Endothelial cell of umbilical vein (primary cell): Measurements from ENCODE around the gene RND2. TPM values are rescaled to one million over a fixed set of nuclear protein-coding genes. Genes with fewer than 3 reads are reported as not detected.

Experiments used
- BruUV-seq: library from RNA; stranded (reverse); fragments of 400-500 nt; replicated peaks from 2 replicates; lab custom pipeline; 2021; lab: Mats Ljungman, UMichigan
- CTCF ChIA-PET: fragments of 300-600, 350-600 bp; sonication (Branson Sonifier 250); formaldehyde crosslinking; loops from one replicate; lab custom pipeline; 2021; ENCODE audit warnings: antibody characterized with exemption, inconsistent platforms; lab: Charles Lee
- POLR2A ChIA-PET: fragments of 300-600, 350-600 bp; sonication (Branson Sonifier 250); formaldehyde crosslinking; loops from one replicate; lab custom pipeline; 2021; ENCODE audit warnings: antibody characterized with exemption, inconsistent platforms; lab: Charles Lee
- DNase-seq: peaks from one replicate; pipeline ENCODE4 v3.0.0-alpha.2; 2011; ENCODE audit warnings: low read depth, low spot score
- FAIRE-seq: peaks from 2 replicates; lab custom pipeline; 2011; peaks lifted over from hg19 to GRCh38; lab: Jason Lieb, UNC
- H2AFZ ChIP-seq: 2 replicates; pipeline ENCODE4 v1.6.0; 2012; ENCODE audit warnings: low read depth, low read length, control low read depth, inconsistent platforms
- H3K27ac ChIP-seq: 2 replicates; pipeline ENCODE4 v1.5.1; 2011; ENCODE audit warnings: low read depth, mild to moderate bottlenecking, control low read depth, low read length, moderate library complexity; ENCODE audit not compliant: insufficient read depth
- H3K27me3 ChIP-seq, 2 experiments: 2 replicates each; pipeline versions ENCODE4 v1.6.0 to v1.6.1; 2011; ENCODE audit warnings: low read length in 2 of 2, mixed read lengths in 1 of 2; ENCODE audit not compliant: control insufficient read depth in 2 of 2, insufficient read depth in 2 of 2
- H3K36me3 ChIP-seq, 2 experiments: 2 replicates in 1 of 2; 3 replicates in 1 of 2; pipeline ENCODE4 v1.5.1; 2011; ENCODE audit warnings: low read length in 2 of 2, mild to moderate bottlenecking in 1 of 2, moderate library complexity in 1 of 2; ENCODE audit not compliant: control insufficient read depth in 2 of 2, insufficient read depth in 2 of 2; ENCODE audit errors: extremely low read depth in 1 of 2
- H3K4me1 ChIP-seq: 3 replicates; pipeline ENCODE4 v1.5.1; 2011; ENCODE audit warnings: mild to moderate bottlenecking, low read length; ENCODE audit not compliant: control insufficient read depth, insufficient read depth; ENCODE audit errors: extremely low read depth
- H3K4me2 ChIP-seq: 2 replicates; pipeline ENCODE4 v1.6.1; 2011; ENCODE audit warnings: low read length, control low read depth, mixed read lengths; ENCODE audit not compliant: insufficient read depth
- H3K4me3 ChIP-seq, 3 experiments: fragments of 200-600 bp in 1 of 3; sonication (generic), shearing (Covaris generic) in 1 of 3; replicated peaks in 1 of 3; 2 replicates each; pipeline ENCODE4 v1.5.1; 2011 to 2016; ENCODE audit warnings: control low read depth in 3 of 3, low read length in 3 of 3, mild to moderate bottlenecking in 2 of 3, inconsistent platforms in 1 of 3, low read depth in 1 of 3, moderate library complexity in 1 of 3; ENCODE audit not compliant: insufficient read depth in 1 of 3
- H3K79me2 ChIP-seq: 2 replicates; pipeline ENCODE4 v1.6.0; 2012; ENCODE audit warnings: low read length, inconsistent platforms; ENCODE audit not compliant: control insufficient read depth, insufficient read depth
- H3K9ac ChIP-seq: replicated peaks from 2 replicates; pipeline ENCODE3; 2011; ENCODE audit warnings: low read length, control low read depth; ENCODE audit not compliant: insufficient read depth; ENCODE audit errors: extremely low read depth
- H3K9me1 ChIP-seq: replicated peaks from 3 replicates; pipeline ENCODE4 v1.6.0; 2011; ENCODE audit warnings: mild to moderate bottlenecking, low read length; ENCODE audit not compliant: control insufficient read depth, insufficient read depth; ENCODE audit errors: extremely low read depth
- H3K9me3 ChIP-seq: replicated peaks from 2 replicates; pipeline ENCODE4 v1.5.1; 2012; ENCODE audit warnings: low read length, inconsistent platforms; ENCODE audit not compliant: control insufficient read depth, insufficient read depth
- H4K20me1 ChIP-seq: replicated peaks from 2 replicates; pipeline ENCODE3; 2011; ENCODE audit warnings: mild to moderate bottlenecking, low read length; ENCODE audit not compliant: control insufficient read depth, insufficient read depth; ENCODE audit errors: extremely low read depth
- CTCF ChIP-seq, 2 donors: IDR thresholded peaks; 1 replicate in 1 of 2; 2 replicates in 1 of 2; pipeline ENCODE4 v1.5.1; 2011; ENCODE audit warnings: low read length in 2 of 2, mild to moderate bottlenecking in 2 of 2, moderate library complexity in 2 of 2, control low read depth in 1 of 2, inconsistent platforms in 1 of 2, low read depth in 1 of 2; ENCODE audit not compliant: insufficient read depth in 1 of 2; ENCODE audit errors: extremely low read depth in 1 of 2
- FOS ChIP-seq: IDR thresholded peaks from 2 replicates; pipeline ENCODE4 v1.6.1; 2011; ENCODE audit warnings: mild to moderate bottlenecking, low read length, moderate library complexity, borderline replicate concordance; ENCODE audit not compliant: insufficient read depth
- GATA2 ChIP-seq: IDR thresholded peaks from 2 replicates; pipeline ENCODE4 v1.7.0; 2011; ENCODE audit warnings: low read depth, mild to moderate bottlenecking, moderate library complexity, mixed read lengths, low read length; ENCODE audit not compliant: insufficient read length, insufficient read depth
- MYC ChIP-seq: IDR thresholded peaks from one replicate; pipeline ENCODE4 v1.6.1; 2011; ENCODE audit warnings: mild to moderate bottlenecking, low read depth, low read length
- POLR2A ChIP-seq: IDR thresholded peaks from 2 replicates; pipeline ENCODE4 v1.6.1; 2012; ENCODE audit warnings: low read depth, mild to moderate bottlenecking, control low read depth, low read length
- POLR2AphosphoS5 ChIP-seq: IDR thresholded peaks from 2 replicates; pipeline ENCODE4 v1.6.1; 2012; ENCODE audit warnings: low read depth, mild to moderate bottlenecking, control low read depth, low read length, moderate library complexity; ENCODE audit not compliant: insufficient read depth
- dilution Hi-C: fragments of 300-500 bp; cut with MboI; formaldehyde crosslinking; loops from one replicate; pipeline ENCODE4 v1.15.0; 2019; ENCODE audit warnings: low sequenced_read_pairs; ENCODE audit not compliant: extremely low pct_ligation_motif_present
- intact Hi-C: fragments of 100-400 bp; cut with micrococcal nuclease; formaldehyde crosslinking; loops from one replicate; pipeline ENCODE4 v1.10.0; 2022
- polyA plus RNA-seq, 4 experiments: library from polyadenylated mRNA; depleted of rRNA in 3 of 4; stranded (reverse) in 3 of 4; unstranded in 1 of 4; fragments of >200 nt; gene quantifications; 2 replicates each; pipeline versions ENCODE4 v1.2.1 to v1.2.3, GENCODE V29; 2011 to 2012; ENCODE audit warnings: missing spikeins in 1 of 4
- total RNA-seq: library from RNA; stranded (reverse); gene quantifications from 2 replicates; pipeline ENCODE4 v1.2.3, GENCODE V29; 2021

The RND2 gene
- total and polyA plus RNA-seq, 2 donors (not counting 3 experiments of a cell fraction or from before 2014, with no cell fraction given), result 0.81 to 0.97 TPM

GRCh38 chr17:43068570-43069367 lies 43.7 kb downstream of the RND2 start:
- Histone ChIP-seq H3K4me3 (no peak overlapping the region), H4K20me1 (no peaks in the 10 kb centered on the region), H3K4me1 (no peaks in the 10 kb centered on the region), H3K9ac (no peak overlapping the region), H3K27me3 (no peaks in the 10 kb centered on the region), H3K4me2 (no peak overlapping the region), H3K27ac (no peak overlapping the region), H2AFZ (no peak overlapping the region), H3K36me3 (peaks cover 0 to 2% of the 10 kb centered on the region in 2 experiments), H3K9me3 (no peaks in the 10 kb centered on the region), H3K79me2 (no peaks in the 10 kb centered on the region), H3K9me1 (no peaks in the 10 kb centered on the region)
- ChIA-PET CTCF (interaction anchor here (1.2 kb wide), 1 partner anchor 103 kb away, joined by 3 read pairs; no protein-coding TSS in a partner anchor), POLR2A (interaction anchor here (0.6 to 0.7 kb wide), 2 partner anchors 15 to 221 kb away, joined by 3 read pairs; no protein-coding TSS in a partner anchor)
- dilution Hi-C loops, result no loop called here
- TF ChIP-seq FOS (no peak), GATA2 (no peak), POLR2A (no peak), POLR2AphosphoS5 (no peak), CTCF (IDR thresholded peaks at IDR 0.05; ENCODE audit: extremely low read depth in 1 of 2, insufficient read depth in 1 of 2, low read depth in 1 of 2, low read length in 2 of 2) (no peak), MYC (no peak)
- intact Hi-C loops, result no loop called here
- FAIRE-seq, result no peak
- BruUV-seq, result no TSS peak
- DNase-seq, result no peak
